Measurements from ENCODE around the gene ODF2. TPM values are rescaled to one million over a fixed set of nuclear protein-coding genes. Genes with fewer than 3 reads are reported as not detected.
A peak's percentile ranks its signal among the peaks of the same experiment; 100 is the strongest.

The ODF2 gene
- total and polyA plus RNA-seq, 2 of the 13 experiments (the other 11 are each of a cell fraction or from before 2014, with no cell fraction given), result 9.8 to 31.3 TPM

- peak; percentile 37; the same call in 1 of the 2 replicates for TF ChIP-seq ZNF574 (CRISPR knock-in tag; IDR thresholded peaks at IDR 0.05)
- TF ChIP-seq ZNF232 (CRISPR knock-in tag; IDR thresholded peaks at IDR 0.05; ENCODE audit: borderline replicate concordance), result no peak
- no peak for TF ChIP-seq ZBTB3 (CRISPR knock-in tag; IDR thresholded peaks at IDR 0.05; ENCODE audit: borderline replicate concordance, low read depth)
- no peak for TF ChIP-seq ZNF446 (CRISPR knock-in tag; IDR thresholded peaks at IDR 0.05)
- 0 out of 2 replicates have a peak, but pooled peaks have one; percentile 27 for TF ChIP-seq PCBP1 (IDR thresholded peaks at IDR 0.05; ENCODE audit: borderline replicate concordance, low read depth, low read length)
- no peak for TF ChIP-seq PLSCR1 (CRISPR knock-in tag; IDR thresholded peaks at IDR 0.05; ENCODE audit: borderline replicate concordance)
- no peak for TF ChIP-seq ZSCAN22 (CRISPR knock-in tag; IDR thresholded peaks at IDR 0.05)
- no peak for TF ChIP-seq ETV6 (CRISPR knock-in tag; conservative IDR thresholded peaks at IDR 0.05)
- TF ChIP-seq PPARG (CRISPR knock-in tag; conservative IDR thresholded peaks at IDR 0.05), result no peak
- TF ChIP-seq EEA1 (CRISPR knock-in tag; IDR thresholded peaks at IDR 0.05; ENCODE audit: borderline replicate concordance), result 0 out of 2 replicates have a peak, but pooled peaks have one; percentile 62
- no peak for TF ChIP-seq ZNF18 (CRISPR knock-in tag; IDR thresholded peaks at IDR 0.05; ENCODE audit: insufficient replicate concordance)
- TF ChIP-seq HIC2 (CRISPR knock-in tag; IDR thresholded peaks at IDR 0.05; ENCODE audit: low read depth), result no peak
- TF ChIP-seq ZNF816 (CRISPR knock-in tag; IDR thresholded peaks at IDR 0.05; ENCODE audit: borderline replicate concordance), result no peak
- peak; percentile 37; the same call in 1 of the 2 replicates for TF ChIP-seq RXRB (CRISPR knock-in tag; IDR thresholded peaks at IDR 0.05; ENCODE audit: borderline replicate concordance)
- no peak for TF ChIP-seq ZNF235 (CRISPR knock-in tag; IDR thresholded peaks at IDR 0.05; ENCODE audit: borderline replicate concordance)
- no peak for TF ChIP-seq NR2C2 (CRISPR knock-in tag; IDR thresholded peaks at IDR 0.05; ENCODE audit: borderline replicate concordance)
- no peak for TF ChIP-seq EZH2 (conservative IDR thresholded peaks at IDR 0.05; ENCODE audit: low read depth, low read length)
- no peak for TF ChIP-seq KDM5B (CRISPR knock-in tag; IDR thresholded peaks at IDR 0.05; ENCODE audit: borderline replicate concordance)
- no peak for TF ChIP-seq CBFB (CRISPR knock-in tag; IDR thresholded peaks at IDR 0.05)
- TF ChIP-seq ZNF547 (CRISPR knock-in tag; IDR thresholded peaks at IDR 0.05), result no peak
- no peak for TF ChIP-seq IRF1 (CRISPR knock-in tag; IDR thresholded peaks at IDR 0.05; ENCODE audit: low read depth)
Measured at GRCh38 chr9:128438343-128439109, 17.3 kb upstream of the ODF2 start (continued).

Data from HepG2 (cell line).